OCI-LY3 (cell line): ENCODE results near the gene RERE.

Experiments
- CTCF ChIP-seq: fragments of 200-600, 300-600 bp; sonication (generic); IDR thresholded peaks from 2 replicates; pipeline ENCODE4 v1.5.1; 2014; ENCODE audit warnings: antibody characterized with exemption, low read length, low read depth
- EZH2phosphoT487 ChIP-seq: fragments of 200-600 bp; shearing (Covaris generic); IDR thresholded peaks from 2 replicates; pipeline ENCODE4 v1.6.1; 2018; ENCODE audit warnings: antibody characterized with exemption, mixed run types, low read depth

- TF ChIP-seq CTCF, result no peak
- no peak for TF ChIP-seq EZH2phosphoT487
Observed at GRCh38 chr1:8349473-8349865, 468.0 kb downstream of the RERE start.
